ENCODE data around the gene ZFYVE21.

GRCh38 chr14:103758059-103758776, 42.6 kb downstream of the ZFYVE21 start:
- TF ChIP-seq EZH2 (IDR thresholded peaks at IDR 0.05; ENCODE audit: low read length, unreplicated experiment), result no peak
- TF ChIP-seq, protein P1, sequence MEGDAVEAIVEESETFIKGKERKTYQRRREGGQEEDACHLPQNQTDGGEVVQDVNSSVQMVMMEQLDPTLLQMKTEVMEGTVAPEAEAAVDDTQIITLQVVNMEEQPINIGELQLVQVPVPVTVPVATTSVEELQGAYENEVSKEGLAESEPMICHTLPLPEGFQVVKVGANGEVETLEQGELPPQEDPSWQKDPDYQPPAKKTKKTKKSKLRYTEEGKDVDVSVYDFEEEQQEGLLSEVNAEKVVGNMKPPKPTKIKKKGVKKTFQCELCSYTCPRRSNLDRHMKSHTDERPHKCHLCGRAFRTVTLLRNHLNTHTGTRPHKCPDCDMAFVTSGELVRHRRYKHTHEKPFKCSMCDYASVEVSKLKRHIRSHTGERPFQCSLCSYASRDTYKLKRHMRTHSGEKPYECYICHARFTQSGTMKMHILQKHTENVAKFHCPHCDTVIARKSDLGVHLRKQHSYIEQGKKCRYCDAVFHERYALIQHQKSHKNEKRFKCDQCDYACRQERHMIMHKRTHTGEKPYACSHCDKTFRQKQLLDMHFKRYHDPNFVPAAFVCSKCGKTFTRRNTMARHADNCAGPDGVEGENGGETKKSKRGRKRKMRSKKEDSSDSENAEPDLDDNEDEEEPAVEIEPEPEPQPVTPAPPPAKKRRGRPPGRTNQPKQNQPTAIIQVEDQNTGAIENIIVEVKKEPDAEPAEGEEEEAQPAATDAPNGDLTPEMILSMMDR (conservative IDR thresholded peaks at IDR 0.05; ENCODE audit: low read depth, low read length), result no peak

Measured in PC-3 (cell line).